SH-SY5Y (cell line): Measurements from ENCODE around the gene LRRK1.

Source experiments
- GATA2 ChIP-seq: IDR thresholded peaks from 2 replicates; pipeline ENCODE4 v1.6.1; 2011; ENCODE audit warnings: mild to moderate bottlenecking, low read depth, low read length
- GATA3 ChIP-seq: IDR thresholded peaks from 2 replicates; pipeline ENCODE4 v1.6.1; 2011; ENCODE audit warnings: low read depth, mild to moderate bottlenecking, low read length, moderate library complexity

The LRRK1 gene

DNA sequence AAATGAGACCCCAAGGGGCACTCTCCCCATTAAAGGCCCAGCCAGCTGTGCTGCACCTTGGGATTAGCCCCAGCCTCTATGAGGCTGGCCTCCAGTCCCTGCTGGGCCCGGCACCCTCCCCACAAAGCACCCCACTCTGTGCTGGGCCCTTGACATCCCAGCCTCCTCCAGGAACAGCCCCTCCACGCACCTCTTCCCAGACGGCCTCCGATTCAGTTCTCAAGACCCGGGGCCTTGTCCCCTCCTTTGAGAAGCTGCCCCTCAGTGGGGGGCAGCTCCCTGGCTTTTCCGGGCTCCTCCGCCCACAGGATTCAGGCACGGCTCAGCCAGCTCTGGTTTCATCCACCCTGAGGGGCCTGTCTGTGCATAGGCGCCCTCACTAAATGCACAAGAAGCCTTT, 144.1 kb downstream of the LRRK1 start:
- TF ChIP-seq GATA3, result no peak
- TF ChIP-seq GATA2, result no peak

- TF ChIP-seq GATA3, result no peak
- no peak for TF ChIP-seq GATA2
These were observed 145.0 kb downstream of the LRRK1 start for GRCh38 chr15:101063891-101064794.

DNA sequence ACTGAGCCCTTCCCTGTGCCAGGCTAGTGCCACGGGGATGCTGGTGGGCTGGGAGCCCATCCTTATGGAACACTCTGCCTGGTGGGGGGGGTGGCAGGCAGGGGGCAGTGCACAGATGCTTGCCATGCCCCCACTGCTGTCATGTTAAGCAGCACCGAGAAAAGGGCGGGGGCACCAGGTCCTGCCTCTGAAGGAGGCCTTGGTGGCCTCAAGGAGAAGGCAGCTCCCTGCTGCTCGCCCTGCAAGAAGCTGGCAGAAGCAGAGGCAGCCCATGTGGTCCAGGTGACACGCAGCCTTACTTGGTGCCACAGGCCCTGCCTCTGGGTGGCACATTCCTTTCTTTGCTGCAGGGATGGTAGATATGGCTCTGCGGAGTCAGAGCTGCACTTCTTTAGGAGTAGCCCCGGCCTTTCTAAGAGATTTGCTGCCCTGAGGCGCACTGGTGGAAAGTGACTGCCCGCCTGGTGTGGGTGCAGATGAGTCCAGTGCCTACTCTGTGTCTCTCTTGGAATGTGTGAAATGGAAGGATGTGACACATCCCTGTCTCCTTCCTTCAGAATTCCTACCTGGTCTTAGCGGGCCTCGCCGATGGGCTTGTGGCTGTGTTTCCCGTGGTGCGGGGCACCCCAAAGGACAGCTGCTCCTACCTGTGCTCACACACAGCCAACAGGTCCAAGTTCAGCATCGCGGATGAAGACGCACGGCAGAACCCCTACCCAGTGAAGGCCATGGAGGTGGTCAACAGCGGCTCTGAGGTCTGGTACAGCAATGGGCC, 145.8 kb downstream of the LRRK1 start:
- no peak for TF ChIP-seq GATA3
- TF ChIP-seq GATA2, result no peak

DNA sequence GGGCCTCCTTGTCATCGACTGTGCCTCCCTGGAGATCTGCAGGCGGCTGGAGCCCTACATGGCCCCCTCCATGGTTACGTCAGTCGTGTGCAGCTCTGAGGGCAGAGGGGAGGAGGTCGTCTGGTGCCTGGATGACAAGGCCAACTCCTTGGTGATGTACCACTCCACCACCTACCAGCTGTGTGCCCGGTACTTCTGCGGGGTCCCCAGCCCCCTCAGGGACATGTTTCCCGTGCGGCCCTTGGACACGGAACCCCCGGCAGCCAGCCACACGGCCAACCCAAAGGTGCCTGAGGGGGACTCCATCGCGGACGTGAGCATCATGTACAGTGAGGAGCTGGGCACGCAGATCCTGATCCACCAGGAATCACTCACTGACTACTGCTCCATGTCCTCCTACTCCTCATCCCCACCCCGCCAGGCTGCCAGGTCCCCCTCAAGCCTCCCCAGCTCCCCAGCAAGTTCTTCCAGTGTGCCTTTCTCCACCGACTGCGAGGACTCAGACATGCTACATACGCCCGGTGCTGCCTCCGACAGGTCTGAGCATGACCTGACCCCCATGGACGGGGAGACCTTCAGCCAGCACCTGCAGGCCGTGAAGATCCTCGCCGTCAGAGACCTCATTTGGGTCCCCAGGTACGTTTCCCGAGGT, 146.5 kb downstream of the LRRK1 start:
- TF ChIP-seq GATA2 (no peak), GATA3 (no peak)

DNA sequence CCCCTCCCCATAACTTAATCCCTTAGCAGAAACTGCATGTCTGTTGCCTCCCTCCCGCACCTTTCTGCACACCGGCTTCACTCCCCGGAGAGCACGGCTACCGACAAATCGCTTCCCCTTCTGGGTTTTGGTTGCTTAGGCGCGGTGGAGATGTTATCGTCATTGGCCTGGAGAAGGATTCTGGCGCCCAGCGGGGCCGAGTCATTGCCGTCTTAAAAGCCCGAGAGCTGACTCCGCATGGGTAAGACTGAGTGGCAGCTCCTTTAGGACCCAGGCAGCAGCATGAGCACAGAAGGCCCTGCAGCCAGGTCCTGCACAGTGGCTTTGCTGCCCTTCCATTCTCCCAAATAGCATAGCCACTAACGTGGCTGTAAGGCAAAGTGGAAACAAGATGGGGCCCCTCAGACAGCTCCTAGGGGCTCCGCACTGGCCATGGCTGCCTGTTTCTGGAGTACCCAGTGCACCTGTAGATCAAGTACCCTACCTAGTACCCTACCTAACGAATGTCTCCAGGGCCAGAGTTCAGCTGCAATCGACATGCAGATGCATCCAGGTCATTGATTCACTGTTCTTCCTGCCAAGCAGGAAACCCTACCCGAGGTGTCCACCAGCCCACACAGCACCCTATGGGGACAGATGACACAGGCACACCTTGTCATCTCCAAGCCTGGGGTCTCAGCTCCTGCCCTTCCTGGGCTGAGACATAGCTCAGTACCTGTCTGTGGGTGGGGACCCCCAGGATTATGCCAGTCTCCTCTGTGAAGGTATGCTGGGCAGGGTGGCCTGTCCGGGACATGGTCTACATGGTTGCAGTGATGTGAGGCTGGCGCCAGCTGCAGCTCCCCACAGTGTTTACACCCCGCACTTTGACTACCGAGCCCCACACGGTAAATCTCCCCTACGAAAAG, 147.6 kb downstream of the LRRK1 start:
- no peak for TF ChIP-seq GATA2
- no peak for TF ChIP-seq GATA3

GRCh38 chr15:101067660-101068522, 148.7 kb downstream of the LRRK1 start:
- TF ChIP-seq GATA3, result no peak
- TF ChIP-seq GATA2, result no peak

DNA sequence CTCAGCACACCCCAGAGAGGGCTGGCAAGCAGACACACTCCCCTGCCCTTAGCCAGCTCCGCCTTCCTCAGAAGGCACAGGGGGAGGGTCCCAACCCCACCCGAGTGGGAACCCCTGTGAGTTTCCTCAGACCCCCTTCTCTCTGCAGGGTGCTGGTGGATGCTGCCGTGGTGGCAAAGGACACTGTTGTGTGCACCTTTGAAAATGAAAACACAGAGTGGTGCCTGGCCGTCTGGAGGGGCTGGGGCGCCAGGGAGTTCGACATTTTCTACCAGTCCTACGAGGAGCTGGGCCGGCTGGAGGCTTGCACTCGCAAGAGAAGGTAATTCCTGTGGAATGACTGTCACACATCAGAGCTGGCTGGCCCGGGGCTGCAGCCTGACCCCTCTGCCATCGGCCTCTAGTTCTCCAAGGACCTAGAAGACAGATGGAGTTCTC, 149.4 kb downstream of the LRRK1 start:
- TF ChIP-seq GATA3 (no peak), GATA2 (no peak)

DNA sequence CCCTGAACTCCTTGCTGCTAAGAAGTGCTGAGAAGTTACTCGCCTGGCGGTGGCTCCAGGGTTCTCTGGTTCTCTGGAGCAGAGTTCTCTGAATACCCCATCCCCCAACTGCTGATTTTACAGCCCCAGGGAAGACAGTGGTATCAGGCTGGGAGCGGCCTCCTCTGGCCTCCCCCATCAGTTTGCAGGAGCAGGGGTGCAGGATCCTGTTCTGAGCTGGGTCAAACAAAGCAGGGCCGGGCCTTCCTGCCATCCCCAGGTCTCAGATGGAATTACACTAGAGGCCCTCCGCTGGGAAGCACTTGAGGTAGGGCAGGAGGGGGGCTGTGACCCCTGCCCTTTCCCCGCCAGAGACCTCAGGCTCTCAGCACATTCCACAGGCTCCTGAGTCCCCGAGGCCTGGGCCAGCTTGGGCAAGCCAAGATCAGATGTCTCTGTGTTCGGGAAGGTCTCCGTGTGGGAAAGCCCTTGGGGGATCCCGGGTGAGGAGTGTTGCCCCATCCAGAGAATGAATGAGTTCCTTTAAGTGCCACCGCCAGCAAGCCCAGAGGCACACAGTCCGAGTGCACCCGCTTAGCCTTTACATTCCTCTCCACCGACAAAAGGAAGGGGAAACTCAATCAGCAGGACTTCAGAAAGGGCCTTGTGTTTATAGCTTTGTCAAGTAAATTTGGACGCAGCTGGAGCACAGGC, 149.9 kb downstream of the LRRK1 start:
- TF ChIP-seq GATA3, result no peak
- no peak for TF ChIP-seq GATA2

GRCh38 chr15:101069654-101069973, 150.5 kb downstream of the LRRK1 start:
- TF ChIP-seq GATA3, result no peak

- TF ChIP-seq GATA3 (no peak), GATA2 (no peak)
These were observed 150.9 kb downstream of the LRRK1 start for GRCh38 chr15:101070024-101070423.

DNA sequence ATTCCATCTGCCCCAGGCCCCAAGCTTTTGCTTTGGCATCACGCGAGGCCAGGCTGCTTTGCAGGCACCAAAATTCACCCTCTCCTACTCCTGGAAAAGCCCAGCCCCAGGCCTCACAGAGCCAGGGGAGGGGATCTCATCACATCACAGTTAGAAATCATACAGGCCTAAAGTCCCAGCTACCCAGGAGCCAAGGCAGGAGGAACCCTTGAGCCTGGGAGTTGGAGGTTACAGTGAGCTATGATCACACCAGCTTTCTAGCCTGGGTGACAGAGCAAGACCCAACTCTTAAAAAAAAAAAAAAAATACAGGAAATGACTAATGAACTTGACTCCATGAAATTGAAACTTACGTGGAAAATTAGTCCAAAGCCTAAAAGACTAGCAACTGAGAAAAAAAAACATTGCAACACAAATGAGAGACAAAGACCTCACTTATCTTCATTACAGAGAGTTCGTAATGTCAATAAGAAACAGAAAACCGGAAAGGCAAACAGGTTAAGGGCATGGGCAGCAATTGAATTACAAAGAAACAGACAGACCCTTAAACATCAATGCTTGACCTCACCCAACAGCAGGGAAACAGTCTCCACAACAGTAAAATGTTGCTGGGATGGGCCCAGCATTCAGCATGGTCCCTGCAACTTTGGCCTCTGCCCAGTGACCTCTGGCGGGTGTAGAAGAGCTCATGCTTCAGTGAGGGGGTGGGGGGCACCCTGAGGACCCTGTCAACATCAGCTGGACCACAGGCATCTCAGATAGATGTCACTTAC, 151.5 kb downstream of the LRRK1 start:
- TF ChIP-seq GATA2 (no peak), GATA3 (no peak)
